ENCODE measurements around the gene S100A11. TPM values are rescaled to one million over a fixed set of nuclear protein-coding genes. Genes with fewer than 3 reads are reported as not detected.

The S100A11 gene
- total RNA-seq, 2 donors from 2014 or later: 194 to 260 TPM

DNA sequence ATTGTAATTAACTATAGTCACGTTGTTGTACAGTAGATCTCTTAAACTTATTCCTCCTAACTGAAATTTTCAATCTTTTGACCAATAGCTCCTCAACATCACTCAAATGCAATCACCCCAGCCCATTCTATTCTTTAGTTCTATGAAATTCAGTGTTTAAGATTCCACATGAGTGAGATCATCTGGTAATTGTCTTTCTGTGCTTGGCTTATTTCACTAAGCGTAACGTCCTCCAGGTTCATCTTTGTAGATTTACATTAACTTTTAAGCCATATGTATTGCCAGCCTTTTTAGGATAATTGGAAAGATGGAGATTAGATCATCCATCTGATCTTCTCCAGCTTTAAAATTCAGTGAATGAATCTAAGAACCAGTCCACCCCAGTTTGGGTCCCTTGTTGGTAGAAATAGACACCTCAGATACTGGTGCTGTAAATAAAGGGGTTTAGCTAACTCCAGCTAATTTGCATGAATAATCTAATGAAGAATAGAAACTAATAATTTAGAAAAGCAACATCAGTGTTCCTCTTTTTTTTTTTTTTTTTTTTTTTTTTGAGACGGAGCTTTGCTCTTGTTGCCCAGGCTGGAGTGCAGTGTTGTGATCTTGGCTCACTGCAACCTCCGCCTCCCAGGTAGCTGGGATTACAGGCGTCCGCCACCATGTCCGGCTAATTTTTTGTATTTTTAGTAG lies 50.2 kb downstream of the S100A11 start:
- Histone ChIP-seq H3K9ac (ENCODE audit: low read depth in 2 of 2, low read length in 2 of 2) (no peak overlapping the region), H3K27ac (no peak overlapping the region), H3K9me3 (no peaks in the 10 kb centered on the region), H3K36me3 (no peaks in the 10 kb centered on the region), H3K4me1 (peaks cover 31% of the 10 kb centered on the region), H3K27me3 (no peaks in the 10 kb centered on the region), H3K4me3 (no peak overlapping the region)
- DNase-seq: no peak
- intact Hi-C loops (cut with DNase I): no loop called here
- TF ChIP-seq, protein P1, sequence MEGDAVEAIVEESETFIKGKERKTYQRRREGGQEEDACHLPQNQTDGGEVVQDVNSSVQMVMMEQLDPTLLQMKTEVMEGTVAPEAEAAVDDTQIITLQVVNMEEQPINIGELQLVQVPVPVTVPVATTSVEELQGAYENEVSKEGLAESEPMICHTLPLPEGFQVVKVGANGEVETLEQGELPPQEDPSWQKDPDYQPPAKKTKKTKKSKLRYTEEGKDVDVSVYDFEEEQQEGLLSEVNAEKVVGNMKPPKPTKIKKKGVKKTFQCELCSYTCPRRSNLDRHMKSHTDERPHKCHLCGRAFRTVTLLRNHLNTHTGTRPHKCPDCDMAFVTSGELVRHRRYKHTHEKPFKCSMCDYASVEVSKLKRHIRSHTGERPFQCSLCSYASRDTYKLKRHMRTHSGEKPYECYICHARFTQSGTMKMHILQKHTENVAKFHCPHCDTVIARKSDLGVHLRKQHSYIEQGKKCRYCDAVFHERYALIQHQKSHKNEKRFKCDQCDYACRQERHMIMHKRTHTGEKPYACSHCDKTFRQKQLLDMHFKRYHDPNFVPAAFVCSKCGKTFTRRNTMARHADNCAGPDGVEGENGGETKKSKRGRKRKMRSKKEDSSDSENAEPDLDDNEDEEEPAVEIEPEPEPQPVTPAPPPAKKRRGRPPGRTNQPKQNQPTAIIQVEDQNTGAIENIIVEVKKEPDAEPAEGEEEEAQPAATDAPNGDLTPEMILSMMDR (IDR thresholded peaks at IDR 0.05): no peak

DNA sequence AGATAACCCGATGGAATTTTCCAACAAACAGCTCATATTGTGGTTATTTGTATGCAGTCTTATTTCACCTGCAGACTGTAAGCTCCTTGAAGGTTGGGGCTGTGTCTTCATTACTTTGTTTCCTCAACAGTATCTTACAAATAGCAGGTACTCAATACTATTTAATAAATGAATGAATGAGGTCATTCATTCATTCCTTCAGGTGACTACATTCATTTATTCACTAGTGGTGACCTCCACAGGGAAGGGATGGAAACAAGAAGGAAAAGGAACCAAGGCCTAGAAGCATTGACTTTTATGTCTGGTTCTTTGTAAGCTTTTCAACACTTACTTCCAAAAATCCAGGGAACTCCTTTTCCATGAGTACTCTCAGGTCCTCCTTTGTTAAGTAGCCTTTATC lies 51.0 kb downstream of the S100A11 start:
- Histone ChIP-seq H3K27me3 (no peaks in the 10 kb centered on the region), H3K36me3 (no peaks in the 10 kb centered on the region), H3K9me3 (no peaks in the 10 kb centered on the region), H3K9ac (ENCODE audit: low read depth in 2 of 2, low read length in 2 of 2) (no peak overlapping the region), H3K27ac (no peak overlapping the region), H3K4me1 (peaks cover 31% of the 10 kb centered on the region), H3K4me3 (no peak overlapping the region)
- TF ChIP-seq, protein P1 (IDR thresholded peaks at IDR 0.05): no peak
- DNase-seq: no peak
- intact Hi-C loops (cut with DNase I): no loop called here

DNA sequence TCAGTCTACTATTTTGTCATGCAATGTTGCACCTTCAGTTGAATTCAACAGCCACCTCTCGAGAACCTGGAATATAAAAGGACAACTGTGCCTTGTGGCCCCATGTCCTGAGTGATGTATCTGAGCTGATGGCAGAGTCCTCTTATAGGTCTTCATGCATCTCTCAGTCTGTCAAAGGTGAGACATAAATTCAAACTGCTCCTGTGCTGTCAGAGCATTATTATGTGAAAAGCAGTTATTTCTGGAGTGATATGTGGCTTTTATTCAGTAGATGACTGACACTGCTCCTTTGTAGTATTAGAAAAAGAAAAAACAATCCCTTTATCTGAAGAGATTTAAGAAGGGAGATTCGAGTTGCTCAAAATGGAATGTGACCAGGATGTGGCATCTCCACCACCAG lies 51.5 kb downstream of the S100A11 start:
- DNase-seq: no peak
- Histone ChIP-seq H3K27ac (no peak overlapping the region), H3K4me3 (no peak overlapping the region), H3K4me1 (peaks cover 26% of the 10 kb centered on the region), H3K36me3 (no peaks in the 10 kb centered on the region), H3K9ac (ENCODE audit: low read depth in 2 of 2, low read length in 2 of 2) (no peak overlapping the region), H3K27me3 (no peaks in the 10 kb centered on the region), H3K9me3 (no peaks in the 10 kb centered on the region)
- intact Hi-C loops (cut with DNase I): no loop called here
- TF ChIP-seq, protein P1 (IDR thresholded peaks at IDR 0.05): no peak

DNA sequence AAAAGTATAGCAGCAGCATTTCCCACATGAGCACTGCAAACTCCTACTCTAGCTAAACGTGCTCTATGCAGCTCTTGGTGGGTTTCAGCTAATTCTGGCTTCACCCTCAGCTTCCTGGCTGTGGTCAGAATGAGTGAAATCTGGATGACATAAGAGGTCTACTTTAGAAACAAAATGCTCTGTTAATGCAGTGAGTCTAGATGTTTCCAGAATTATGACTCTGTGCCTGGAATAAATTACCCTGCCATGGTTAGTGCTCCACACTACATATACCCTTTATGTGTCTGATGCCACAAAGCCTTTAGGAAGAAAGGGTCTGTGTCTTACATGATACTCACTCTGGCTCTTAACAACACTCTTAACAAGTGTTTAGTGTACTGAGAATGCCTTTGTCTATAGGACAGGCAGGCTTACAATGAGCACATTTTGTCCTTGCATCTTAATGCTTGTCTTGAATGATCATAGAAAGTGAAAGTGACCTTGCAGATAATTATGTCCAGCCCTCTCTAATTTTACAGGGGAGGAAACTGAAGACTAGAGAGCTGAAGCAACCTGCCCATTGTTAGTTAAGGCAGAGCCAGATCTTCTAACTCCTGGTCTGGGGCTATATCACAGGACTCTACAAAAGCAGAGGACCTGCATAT lies 52.4 kb downstream of the S100A11 start:
- H3K27ac ChIP-seq: no peak overlapping the region
- intact Hi-C loops (cut with DNase I): no loop called here
- H3K36me3 ChIP-seq: no peaks in the 10 kb centered on the region
- H3K9me3 ChIP-seq: no peaks in the 10 kb centered on the region
- no peak overlapping the region for H3K9ac ChIP-seq (ENCODE audit: low read depth in 2 of 2, low read length in 2 of 2)
- TF ChIP-seq, protein P1 (IDR thresholded peaks at IDR 0.05): no peak
- H3K4me1 ChIP-seq: peaks cover 18% of the 10 kb centered on the region
- no peaks in the 10 kb centered on the region for H3K27me3 ChIP-seq
- no peak for DNase-seq
- no peak overlapping the region for H3K4me3 ChIP-seq

Other genes starting within 250 kb of the S100A11 start
- 1 to 10 TPM; 6.8 to 9.1 TPM for gene TDRKH, start 246.5 kb downstream of the S100A11 start, total RNA-seq
- under 1 TPM; 0.12 to 0.13 TPM for gene LINGO4, start 231.6 kb downstream of the S100A11 start, total RNA-seq
- 10 to 100 TPM; 20.5 to 27.7 TPM for gene RORC, start 205.2 kb downstream of the S100A11 start, total RNA-seq
- 1 to 10 TPM in 1 of 2 donors, under 1 TPM in 1; 0.85 to 1.6 TPM for gene C2CD4D, start 197.2 kb downstream of the S100A11 start, total RNA-seq
- not detected for gene THEM5, start 183.3 kb downstream of the S100A11 start, total RNA-seq
- 1 to 10 TPM; 6.6 to 7.7 TPM for gene THEM4, start 127.5 kb downstream of the S100A11 start, total RNA-seq
- gene S100A10, start 43.1 kb downstream of the S100A11 start, total RNA-seq: 1,000 to 10,000 TPM; 1,313 to 1,485 TPM
- not detected for gene TCHHL1, start 52.1 kb upstream of the S100A11 start, total RNA-seq
- not detected for gene TCHH, start 78.4 kb upstream of the S100A11 start, total RNA-seq
- gene RPTN, start 122.2 kb upstream of the S100A11 start, total RNA-seq: not detected
- not detected for gene HRNR, start 187.2 kb upstream of the S100A11 start, total RNA-seq